Stimulated activated naive CD4-positive, alpha-beta T cell treated with Interleukin-2 at 50 U/mL for 16 hours (primary cell): ENCODE data around the gene VAV2.

ENCODE experiments used
- DNase-seq: peaks from one replicate; lab custom pipeline; 2025; lab: John Stamatoyannopoulos, UW

The VAV2 gene

GRCh38 chr9:133979921-133980863 lies 11.9 kb downstream of the VAV2 start:
- DNase-seq = no peak

- no peak for DNase-seq
Observed at GRCh38 chr9:133979273-133979920, 12.7 kb downstream of the VAV2 start.

- DNase-seq = no peak
Observed at GRCh38 chr9:133978899-133979272, 13.2 kb downstream of the VAV2 start.

- no peak for DNase-seq
Observed at GRCh38 chr9:133978226-133978898, 13.8 kb downstream of the VAV2 start.

GRCh38 chr9:133977421-133978201 lies 14.5 kb downstream of the VAV2 start:
- DNase-seq = no peak

DNA sequence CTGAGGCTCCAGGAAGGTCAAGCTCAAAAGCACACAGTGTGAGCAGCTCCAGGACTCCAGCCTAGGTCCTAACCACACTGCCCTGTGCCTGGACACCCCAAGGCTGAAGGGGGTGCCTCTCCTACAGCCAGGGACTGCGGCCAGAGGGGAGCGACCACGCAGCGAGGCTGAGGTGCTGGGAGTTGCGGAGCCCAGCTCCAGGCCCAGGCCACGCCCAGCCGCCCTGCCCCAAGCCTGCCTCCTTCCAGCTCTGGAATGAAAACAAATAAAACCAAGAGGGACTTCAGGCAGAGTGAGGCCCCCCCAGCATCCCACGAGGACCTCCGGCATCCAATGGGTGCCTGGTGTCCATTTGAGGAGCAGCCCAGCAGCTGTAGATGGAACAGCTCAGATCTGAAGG lies 15.2 kb downstream of the VAV2 start:
- DNase-seq = no peak

GRCh38 chr9:133976191-133976861 lies 15.8 kb downstream of the VAV2 start:
- DNase-seq = no peak

- DNase-seq = no peak
Observed at GRCh38 chr9:133975511-133975910, 16.6 kb downstream of the VAV2 start.

GRCh38 chr9:133974631-133975341 lies 17.3 kb downstream of the VAV2 start:
- DNase-seq = no peak

DNA sequence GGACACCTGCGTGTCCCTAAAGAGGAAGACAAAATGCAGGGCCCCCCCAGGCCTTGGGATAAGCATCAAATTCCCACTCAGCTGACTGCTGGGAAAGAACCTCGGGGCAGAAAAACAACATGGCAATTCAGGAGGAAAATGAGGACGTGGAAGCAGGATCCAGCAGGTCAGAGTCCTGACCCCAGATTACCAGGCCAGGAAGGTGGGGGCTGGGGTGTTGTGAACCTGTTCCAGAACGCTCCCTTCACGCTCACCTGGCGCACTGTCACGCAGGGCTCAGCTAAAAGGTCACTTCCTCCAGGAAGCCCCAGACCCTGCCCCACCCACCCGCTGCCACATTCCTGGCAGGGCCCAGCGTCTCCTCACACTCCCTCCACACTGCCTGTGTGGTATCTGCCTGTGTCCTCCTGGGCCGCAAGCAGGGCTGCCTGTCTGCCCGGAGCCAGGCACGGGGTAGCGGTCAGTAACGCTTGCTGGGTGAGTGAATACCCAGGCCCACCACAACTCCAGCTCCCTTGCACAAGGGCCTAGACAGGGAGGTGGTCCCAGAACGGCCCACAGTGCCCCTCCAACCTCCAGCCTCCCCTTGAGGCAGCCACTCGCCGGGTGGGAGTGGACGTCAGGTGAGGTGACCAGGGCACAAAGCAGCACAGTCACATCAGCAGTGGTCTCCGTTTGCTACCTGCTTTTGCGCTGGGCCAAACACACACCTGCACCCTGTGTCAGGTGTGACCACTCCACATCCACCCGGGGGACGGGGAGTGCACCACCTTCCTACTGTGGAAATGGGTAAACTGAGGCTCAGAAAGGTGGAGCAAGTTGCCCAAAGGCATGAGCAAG lies 18.1 kb downstream of the VAV2 start:
- no peak for DNase-seq

DNA sequence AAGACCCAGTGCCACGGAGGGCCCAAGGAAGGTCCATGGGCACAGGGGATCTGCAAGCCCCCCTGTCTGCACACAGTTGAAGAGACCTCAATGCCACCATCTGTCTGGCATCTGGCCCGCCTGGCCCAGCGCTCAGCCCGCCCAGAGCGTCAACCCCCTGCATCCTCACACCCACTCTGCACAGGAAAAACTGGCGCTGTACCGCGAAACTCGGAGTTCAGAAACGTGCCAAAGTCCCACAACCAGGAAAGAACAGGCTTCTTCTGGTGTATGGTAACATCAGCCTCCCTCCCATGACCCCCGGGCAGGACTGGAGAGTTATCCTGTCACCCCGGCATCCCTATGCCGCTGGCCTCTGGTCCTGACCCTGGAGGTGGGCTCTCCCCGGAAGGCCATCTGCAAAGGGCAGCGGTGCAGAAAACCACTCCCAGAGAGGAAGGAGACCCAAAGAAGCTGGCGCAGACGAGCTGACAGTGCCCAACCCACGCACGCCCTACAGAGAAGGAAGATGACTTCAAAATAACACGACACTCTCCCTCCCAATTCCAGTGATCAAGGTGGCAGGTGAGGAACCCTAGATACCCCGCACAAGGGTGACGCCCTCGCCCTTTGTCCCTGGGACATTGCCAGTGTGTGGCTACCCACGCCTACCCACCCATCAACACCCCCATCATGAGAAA lies 18.9 kb downstream of the VAV2 start:
- DNase-seq = no peak

GRCh38 chr9:133971981-133972941 lies 19.9 kb downstream of the VAV2 start:
- no peak for DNase-seq

- no peak for DNase-seq
Observed at GRCh38 chr9:133971121-133971951, 20.8 kb downstream of the VAV2 start.

- no peak for DNase-seq
Observed at GRCh38 chr9:133970581-133971058, 21.5 kb downstream of the VAV2 start.

DNA sequence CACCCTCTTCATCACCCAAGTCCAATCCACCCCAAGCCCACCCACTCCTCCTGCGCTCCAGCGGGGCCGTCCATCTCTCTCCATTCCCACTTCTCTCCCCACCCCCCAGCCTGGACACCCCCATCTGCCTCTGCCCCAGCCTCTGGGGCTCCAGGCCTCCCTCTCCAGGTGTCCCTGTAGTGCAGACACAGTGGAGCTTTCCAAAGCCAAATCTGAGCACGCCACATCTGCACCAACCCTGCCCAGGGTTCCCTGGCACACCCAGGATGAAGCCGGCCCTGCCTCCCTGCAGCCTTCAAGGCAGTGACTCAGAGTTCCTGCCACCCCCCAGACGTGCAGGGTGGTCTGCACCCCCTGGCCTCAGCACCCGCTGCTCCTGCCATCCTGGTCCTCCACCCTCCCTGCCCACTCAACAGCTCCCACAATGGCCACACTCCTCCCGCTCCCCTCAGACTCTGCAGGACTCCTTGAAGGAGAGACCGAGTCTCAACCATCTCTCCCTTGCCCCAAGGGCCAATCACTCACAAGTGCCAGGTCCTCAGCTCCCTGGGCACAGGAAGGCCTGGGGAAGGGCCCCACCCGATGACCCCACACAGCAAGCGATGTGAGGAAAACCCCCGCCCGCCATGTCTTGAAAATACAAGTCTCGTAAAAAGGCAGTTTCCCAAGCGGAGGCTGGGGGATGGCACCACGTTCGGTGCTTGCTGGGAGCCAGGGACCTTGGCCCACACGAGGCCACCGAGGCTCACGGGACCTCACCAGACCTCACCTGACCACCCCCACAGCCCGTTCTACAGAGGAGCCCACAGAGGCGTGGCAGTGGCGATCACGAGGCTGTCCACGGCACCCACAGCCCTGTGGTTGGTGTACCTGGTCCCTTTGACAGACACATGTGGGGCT lies 22.2 kb downstream of the VAV2 start:
- no peak for DNase-seq
